UCSD-AML1 (cell line): ENCODE results near the gene WT1.

Experiments used
- DNase-seq: peaks from one replicate; lab custom pipeline; 2025; ENCODE audit not compliant: unreplicated experiment; lab: John Stamatoyannopoulos, UW

The WT1 gene

GRCh38 chr11:32438866-32439489, 3.6 kb upstream of the WT1 start:
- no peak for DNase-seq

GRCh38 chr11:32438346-32438865, 3.1 kb upstream of the WT1 start:
- no peak for DNase-seq

GRCh38 chr11:32437495-32438345, 2.4 kb upstream of the WT1 start:
- no peak for DNase-seq

GRCh38 chr11:32436751-32437494, 1.6 kb upstream of the WT1 start:
- peak; percentile 42 for DNase-seq

- peak; percentile 51 for DNase-seq
These were observed 807 bp upstream of the WT1 start for GRCh38 chr11:32435942-32436750.

- peak; percentile 81 for DNase-seq
These were observed 223 bp downstream of the WT1 start for GRCh38 chr11:32435152-32435480.

- DNase-seq = peak; percentile 92
These were observed 785 bp downstream of the WT1 start for GRCh38 chr11:32434356-32435151.

GRCh38 chr11:32433914-32434355, 1.4 kb downstream of the WT1 start:
- no peak for DNase-seq

GRCh38 chr11:32433101-32433913, 2.0 kb downstream of the WT1 start:
- no peak for DNase-seq

- DNase-seq = no peak
These were observed 2.8 kb downstream of the WT1 start for GRCh38 chr11:32432565-32432964.

- no peak for DNase-seq
These were observed 4.6 kb downstream of the WT1 start for GRCh38 chr11:32430568-32431381.

- DNase-seq = no peak
These were observed 5.9 kb downstream of the WT1 start for GRCh38 chr11:32429477-32429876.

- no peak for DNase-seq
These were observed 6.6 kb downstream of the WT1 start for GRCh38 chr11:32428665-32429303.

- DNase-seq = no peak
These were observed 7.2 kb downstream of the WT1 start for GRCh38 chr11:32427935-32428664.

GRCh38 chr11:32427616-32427934, 7.8 kb downstream of the WT1 start:
- DNase-seq = no peak

GRCh38 chr11:32426819-32427615, 8.3 kb downstream of the WT1 start:
- DNase-seq = no peak

GRCh38 chr11:32426192-32426591, 9.1 kb downstream of the WT1 start:
- no peak for DNase-seq
